ENCODE data around the gene PCNX1. TPM values are rescaled to one million over a fixed set of nuclear protein-coding genes. Genes with fewer than 3 reads are reported as not detected.

Gene PCNX1
- 13.4 to 17.8 TPM (median 16.9 TPM) in 5 replicates for total RNA-seq (2022; extraction: Qiagen RNA extraction; ENCODE audit: low read depth)

GRCh38 chr14:70907176-70907995 lies at the start of gene PCNX1:
Gene PCNX1 (plus strand): TSS chr14:70907459. CDS start chr14:70907851, 392 bp downstream.

Other genes starting within 250 kb of the PCNX1 start
- gene MAP3K9, start 97.9 kb upstream of the PCNX1 start, total RNA-seq (2022; extraction: Qiagen RNA extraction; ENCODE audit: low read depth) = 4.2 to 6.7 TPM (median 6.1 TPM) in 5 replicates

Data from A549 treated with GW870086 at 1 μM for 4 hours (cell line).